Activated CD4-positive, alpha-beta T cell treated with anti-CD3 and anti-CD28 coated beads, Interleukin-2, Interleukin-4, amounts not matched to agents 100 ng/mL and 50 ng/mL, durations not matched to agents 16 hours and 8 hours (primary cell): ENCODE data around the gene TPGS2.
"Not testable (repeated sequence)": the region's sequence is repeated elsewhere in the genome, so short reads cannot be mapped to it uniquely, and the experiment has no call there.

Source experiments
- DNase-seq: peaks from one replicate; pipeline ENCODE4 v3.0.0-alpha.2; 2020; ENCODE audit warnings: low spot score

TPGS2 gene, protein sequence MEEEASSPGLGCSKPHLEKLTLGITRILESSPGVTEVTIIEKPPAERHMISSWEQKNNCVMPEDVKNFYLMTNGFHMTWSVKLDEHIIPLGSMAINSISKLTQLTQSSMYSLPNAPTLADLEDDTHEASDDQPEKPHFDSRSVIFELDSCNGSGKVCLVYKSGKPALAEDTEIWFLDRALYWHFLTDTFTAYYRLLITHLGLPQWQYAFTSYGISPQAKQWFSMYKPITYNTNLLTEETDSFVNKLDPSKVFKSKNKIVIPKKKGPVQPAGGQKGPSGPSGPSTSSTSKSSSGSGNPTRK

DNA sequence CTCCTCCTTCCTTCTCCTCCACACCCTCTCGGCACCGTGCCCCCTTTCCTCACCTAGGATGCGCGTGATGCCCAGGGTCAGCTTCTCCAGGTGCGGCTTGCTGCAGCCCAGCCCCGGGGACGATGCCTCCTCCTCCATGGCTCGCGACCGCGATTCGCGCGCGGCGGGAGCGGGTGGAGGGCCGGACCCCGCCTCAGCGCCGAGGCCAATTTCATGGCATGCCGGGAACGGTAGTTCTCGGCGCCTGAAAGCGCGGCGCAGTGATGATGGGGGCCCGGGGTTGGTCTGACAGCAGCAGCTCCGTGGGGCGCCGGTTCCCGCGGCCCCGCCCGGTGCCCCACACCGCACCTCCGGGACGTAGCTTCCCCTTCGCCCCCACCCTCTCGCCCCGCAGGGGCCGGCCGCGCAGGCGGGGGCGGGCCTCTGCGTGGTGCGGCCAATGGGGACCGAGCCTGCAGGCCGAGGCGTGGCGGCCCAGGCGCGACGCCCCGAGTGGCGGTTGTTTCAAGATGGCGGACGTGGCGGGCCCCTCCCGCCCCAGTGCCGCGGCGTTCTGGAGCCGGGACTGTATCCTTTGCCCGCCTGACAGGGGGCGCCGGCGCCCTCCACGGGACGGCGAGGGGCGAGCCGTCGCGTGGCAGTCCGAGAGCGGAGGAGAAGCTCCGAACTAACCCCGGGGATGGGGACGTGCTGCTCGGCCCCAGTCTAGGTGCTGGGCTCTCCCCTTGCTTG lies at the start of gene TPGS2, which contains the start of gene KIAA1328:
TPGS2 (minus strand) TSS at position 373 of the 732 bp plus-strand sequence; CDS start at position 138, 235 bp downstream.
KIAA1328 (plus strand) TSS at position 498 of the 732 bp plus-strand sequence; CDS start at position 510, 12 bp downstream.
- DNase-seq, result peak; percentile 90

- DNase-seq, result not testable (repeated sequence)
Observed at GRCh38 chr18:36873826-36874225, 45.0 kb upstream of the TPGS2 start.

- no peak for DNase-seq
Observed at GRCh38 chr18:36872329-36872728, 43.5 kb upstream of the TPGS2 start.

- DNase-seq, result no peak
Observed at GRCh38 chr18:36871801-36872200, 43.0 kb upstream of the TPGS2 start.

- no peak for DNase-seq
Observed at GRCh38 chr18:36867056-36867455, 38.3 kb upstream of the TPGS2 start.

GRCh38 chr18:36862182-36862581 lies 33.4 kb upstream of the TPGS2 start:
- peak; percentile 28 for DNase-seq

- DNase-seq, result no peak
Observed at GRCh38 chr18:36856815-36857214, 28.0 kb upstream of the TPGS2 start.

- DNase-seq, result no peak
Observed at GRCh38 chr18:36851202-36851590, 22.4 kb upstream of the TPGS2 start.

- peak; percentile 55 for DNase-seq
Observed at GRCh38 chr18:36850527-36851201, 21.9 kb upstream of the TPGS2 start.

DNA sequence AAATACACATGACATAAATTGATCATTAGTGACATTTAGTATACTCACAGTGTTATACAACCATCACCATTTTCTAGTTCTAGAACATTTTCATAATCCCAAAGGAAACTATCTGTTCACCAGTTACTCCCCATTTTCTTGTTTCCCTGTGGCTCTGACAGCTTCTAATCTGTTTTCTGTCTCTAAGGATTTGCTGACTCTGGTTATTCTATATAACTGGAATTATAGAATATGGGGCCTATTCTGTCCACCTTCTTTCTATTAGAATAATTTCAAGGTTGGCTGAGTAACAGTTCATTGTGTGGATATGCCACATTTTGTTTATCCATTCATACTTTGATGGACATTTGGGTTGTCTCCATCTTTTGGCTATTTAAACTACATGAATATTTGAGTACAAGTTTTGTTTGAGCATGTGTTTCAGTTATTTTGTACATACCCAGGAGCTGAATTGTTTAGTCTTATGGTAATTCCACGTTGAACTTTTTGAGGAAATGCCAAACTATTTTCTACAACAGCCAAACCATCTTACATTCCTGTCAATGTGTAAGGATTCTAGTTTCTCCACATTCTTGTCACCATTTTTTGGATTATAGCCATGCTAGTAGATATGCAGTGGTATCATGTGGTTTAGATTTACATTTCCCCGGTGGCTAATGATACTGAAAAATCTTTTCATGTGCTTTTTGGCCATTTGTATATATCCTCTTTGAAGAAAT lies 20.6 kb upstream of the TPGS2 start:
- no peak for DNase-seq

- DNase-seq, result no peak
Observed at GRCh38 chr18:36848609-36849008, 19.8 kb upstream of the TPGS2 start.

DNA sequence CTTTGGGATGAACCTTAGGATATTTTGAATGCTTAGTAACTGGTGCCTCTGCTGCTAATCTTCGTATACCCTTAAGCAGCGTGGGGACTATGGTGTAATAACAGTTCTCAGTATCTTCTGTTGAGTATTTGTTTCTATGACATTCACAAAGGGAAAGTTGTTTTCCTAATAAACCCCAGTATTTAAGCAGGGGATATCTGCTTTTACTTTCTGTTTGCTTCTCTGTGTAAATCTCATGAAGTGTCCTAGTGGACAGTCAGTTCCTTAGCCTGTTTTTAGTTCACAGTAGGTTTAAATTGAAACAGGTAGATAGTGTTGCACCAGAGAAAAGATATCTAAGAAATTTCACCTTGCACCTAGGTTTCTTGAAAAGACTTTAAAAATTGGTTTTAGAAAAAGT lies 15.0 kb upstream of the TPGS2 start:
- DNase-seq, result no peak

GRCh38 chr18:36843199-36843598 lies 14.4 kb upstream of the TPGS2 start:
- no peak for DNase-seq

DNA sequence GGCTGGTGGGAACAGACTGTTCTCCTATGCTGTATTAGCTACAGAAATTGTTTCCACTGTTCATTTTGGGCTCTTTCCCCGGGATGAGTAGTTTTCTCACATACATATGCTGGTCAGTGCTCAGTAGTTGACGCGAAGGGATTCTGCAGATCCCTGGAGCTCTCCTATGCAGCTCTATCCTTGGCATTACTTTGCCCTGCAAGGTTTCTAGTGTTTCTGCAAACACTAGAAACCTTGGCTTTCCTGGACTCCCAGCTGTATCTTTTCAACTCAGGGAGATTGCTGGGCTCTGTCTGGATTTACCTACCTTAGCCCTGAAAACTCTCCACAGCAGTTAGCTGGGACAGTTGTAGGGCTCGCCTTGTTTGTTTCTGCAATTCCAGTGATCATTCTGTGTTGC lies 11.0 kb upstream of the TPGS2 start:
- no peak for DNase-seq

DNA sequence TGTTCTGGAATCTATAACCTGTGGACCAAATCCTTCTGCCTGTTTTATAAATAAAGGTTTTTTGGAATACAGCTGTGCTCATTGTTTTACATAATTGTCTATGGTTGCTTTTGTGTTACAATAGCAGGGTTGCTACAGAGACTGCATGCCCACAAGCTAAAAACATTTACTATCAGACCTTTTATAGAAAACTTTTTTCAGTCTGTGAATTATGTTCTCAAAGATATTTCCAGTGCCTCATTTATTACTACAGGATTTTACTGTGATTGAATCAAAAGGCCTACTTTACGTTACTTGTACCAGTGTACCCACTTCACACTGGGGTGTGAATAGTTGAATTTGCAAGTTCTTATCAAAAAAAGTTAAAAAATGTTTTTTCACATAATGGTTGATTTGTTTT lies 7.1 kb upstream of the TPGS2 start:
- no peak for DNase-seq

DNA sequence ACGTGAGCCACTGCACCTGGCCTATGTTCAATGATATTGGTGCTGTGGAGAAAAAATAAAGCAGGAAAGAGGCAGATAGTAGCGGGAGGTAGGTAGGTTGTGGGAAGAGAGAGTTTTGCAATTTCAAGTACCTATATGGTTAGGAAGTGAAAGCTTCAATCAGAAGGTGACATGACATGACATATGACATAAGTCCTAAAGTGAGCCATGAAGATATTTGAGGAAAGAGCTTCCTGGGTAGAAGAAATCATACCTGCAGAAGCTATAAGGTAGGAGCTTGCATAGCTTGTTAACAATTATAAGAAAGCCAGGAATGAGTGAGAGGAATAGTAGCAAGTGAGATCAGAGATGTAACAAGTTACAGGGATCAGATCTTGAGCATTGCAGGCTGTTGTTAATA lies 4.3 kb upstream of the TPGS2 start:
- DNase-seq, result no peak

- DNase-seq, result no peak
Observed at GRCh38 chr18:36831139-36831538, 2.3 kb upstream of the TPGS2 start.

GRCh38 chr18:36830158-36830495 lies 1.3 kb upstream of the TPGS2 start:
- DNase-seq, result no peak

GRCh38 chr18:36829362-36830157 lies 758 bp upstream of the TPGS2 start:
- no peak for DNase-seq

- peak; percentile 14 for DNase-seq
Observed at GRCh38 chr18:36828157-36828629, 609 bp downstream of the TPGS2 start.

GRCh38 chr18:36826556-36826955 lies 2.2 kb downstream of the TPGS2 start:
- no peak for DNase-seq
